ENCODE data around the gene TST. TPM values are rescaled to one million over a fixed set of nuclear protein-coding genes. Genes with fewer than 3 reads are reported as not detected.

The TST gene
- polyA plus RNA-seq, 3 donors: 40.9 to 55.9 (median 52.3) TPM

DNA sequence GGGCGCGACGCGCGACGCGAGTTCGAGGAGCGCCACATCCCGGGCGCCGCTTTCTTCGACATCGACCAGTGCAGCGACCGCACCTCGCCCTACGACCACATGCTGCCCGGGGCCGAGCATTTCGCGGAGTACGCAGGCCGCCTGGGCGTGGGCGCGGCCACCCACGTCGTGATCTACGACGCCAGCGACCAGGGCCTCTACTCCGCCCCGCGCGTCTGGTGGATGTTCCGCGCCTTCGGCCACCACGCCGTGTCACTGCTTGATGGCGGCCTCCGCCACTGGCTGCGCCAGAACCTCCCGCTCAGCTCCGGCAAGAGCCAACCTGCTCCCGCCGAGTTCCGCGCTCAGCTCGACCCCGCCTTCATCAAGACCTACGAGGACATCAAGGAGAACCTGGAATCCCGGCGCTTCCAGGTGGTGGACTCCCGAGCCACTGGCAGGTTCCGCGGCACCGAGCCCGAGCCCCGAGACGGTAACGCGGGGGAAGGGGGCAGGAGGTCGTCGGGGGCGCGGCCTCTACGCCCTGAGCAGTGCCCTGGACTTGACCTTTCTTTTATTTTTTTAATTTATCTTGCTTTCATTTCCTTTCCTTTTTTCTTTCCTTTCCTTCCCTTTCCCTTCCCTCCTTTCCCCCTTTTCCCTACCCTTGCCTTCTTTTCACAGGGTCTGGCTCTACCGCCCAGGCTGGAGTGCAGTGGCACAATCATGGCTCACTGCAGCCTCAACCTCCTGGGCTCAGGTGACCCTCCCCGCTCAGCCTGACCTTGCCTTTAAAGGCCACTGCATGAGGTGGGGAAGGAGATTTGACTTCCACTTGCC lies 5.3 kb upstream of the TST start:
- DNase-seq (ENCODE audit: extremely low read depth in 1 of 11, low read depth in 9 of 11, low spot score in 4 of 11): no peak

DNA sequence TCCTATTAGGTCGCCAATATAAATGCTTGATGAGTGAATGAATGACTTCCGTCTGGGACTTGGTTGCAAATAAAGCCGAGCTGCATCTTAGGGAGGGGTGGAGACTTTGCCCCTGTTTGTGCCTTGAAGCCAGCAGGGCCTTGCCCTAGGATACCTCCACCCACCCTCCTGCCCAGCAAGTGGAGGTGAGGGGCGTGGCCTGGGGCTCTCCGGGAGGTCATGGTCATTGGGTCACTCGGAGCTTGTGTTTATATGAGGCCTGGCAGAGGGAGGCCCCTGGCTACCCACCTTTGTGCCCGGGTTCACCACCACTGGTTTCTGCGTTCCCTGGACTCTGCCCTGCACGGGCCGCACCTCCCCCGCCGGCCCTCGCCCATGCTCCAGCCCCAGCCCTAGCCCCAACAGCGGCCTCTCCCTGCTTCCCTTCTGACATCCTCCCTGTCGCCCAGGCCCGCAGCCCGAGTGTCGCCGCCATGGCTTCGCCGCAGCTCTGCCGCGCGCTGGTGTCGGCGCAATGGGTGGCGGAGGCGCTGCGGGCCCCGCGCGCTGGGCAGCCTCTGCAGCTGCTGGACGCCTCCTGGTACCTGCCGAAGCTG lies 4.6 kb upstream of the TST start:
- no peak for DNase-seq (ENCODE audit: extremely low read depth in 1 of 11, low read depth in 9 of 11, low spot score in 4 of 11)

DNA sequence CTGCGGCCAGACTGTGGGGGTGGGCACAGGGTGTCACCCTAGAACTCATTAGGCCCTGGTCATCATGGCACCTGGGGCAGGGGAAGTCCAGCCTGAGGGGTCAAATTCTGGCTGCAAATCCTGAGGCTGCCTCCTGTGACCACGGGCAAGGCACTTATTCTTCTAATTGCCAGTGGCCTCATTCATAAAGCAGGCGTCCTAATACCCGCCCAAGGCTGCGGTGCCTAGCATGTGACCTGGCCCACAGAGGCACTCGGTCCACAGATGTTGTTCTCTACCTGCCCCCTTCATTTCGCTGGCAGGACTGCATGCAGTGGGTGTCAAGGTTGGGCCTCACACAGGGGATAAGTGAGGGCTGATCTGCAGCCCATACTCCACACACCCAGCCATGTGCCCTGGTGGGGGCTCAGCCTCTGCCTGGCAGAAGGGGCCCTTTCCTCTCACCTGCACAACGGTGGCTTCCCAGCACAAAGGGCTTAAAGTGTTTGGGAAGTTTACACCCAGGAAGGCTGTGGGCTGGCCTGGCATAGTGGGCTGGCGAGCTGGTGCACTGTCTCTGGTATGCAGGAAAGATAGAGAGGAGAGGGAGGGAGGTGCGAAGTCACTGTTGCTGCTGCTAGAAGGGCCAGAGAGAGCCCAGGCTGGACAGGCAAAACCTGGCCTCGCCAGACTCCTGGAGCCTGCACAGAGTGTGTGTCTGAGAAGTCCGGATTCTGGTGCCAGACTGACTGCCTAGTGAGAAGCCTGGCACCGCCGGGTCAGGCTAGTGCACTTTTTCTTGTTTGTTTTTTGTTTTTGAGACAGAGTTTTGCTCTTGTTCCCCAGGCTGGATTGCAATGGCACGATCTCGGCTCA lies 3.5 kb upstream of the TST start:
- DNase-seq (ENCODE audit: extremely low read depth in 1 of 11, low read depth in 9 of 11, low spot score in 4 of 11): no peak

DNA sequence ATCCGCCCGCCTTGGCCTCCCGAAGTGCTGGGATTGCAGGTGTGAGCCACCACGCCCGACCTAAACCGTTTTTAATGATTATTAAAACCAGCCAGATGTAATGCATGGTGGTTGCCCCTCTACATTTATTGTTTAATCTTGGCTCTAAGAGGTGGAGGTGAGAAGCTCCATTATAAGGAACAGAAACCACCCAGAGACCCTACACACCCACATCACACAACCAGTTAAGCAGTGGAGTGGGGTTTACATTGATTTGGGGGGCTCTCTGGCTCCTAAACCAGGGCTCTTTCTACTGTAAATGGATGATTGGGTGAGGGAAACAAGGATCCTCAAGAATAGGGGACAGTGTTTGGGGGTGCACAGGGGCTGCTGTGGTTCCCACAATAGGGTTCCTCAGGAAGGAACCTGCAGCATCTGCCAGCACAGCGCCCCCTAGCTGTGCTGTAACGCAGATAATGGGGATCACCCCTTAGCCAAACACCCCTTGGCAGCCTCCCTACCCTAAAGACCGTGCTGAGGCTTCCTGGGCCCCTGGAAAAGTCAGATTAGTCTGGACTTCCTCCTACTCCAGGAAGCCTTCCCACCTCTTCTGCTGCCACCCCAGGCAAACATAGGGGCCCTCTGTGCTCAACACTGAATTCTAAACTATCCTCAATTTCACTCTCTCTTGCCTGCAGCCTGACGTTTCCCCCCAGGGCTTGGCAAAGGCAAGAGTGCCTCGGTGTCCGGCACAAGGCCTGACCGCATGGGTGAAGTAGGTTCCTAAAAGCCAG lies 2.6 kb upstream of the TST start:
- DNase-seq (ENCODE audit: extremely low read depth in 1 of 11, low read depth in 9 of 11, low spot score in 4 of 11): no peak

DNA sequence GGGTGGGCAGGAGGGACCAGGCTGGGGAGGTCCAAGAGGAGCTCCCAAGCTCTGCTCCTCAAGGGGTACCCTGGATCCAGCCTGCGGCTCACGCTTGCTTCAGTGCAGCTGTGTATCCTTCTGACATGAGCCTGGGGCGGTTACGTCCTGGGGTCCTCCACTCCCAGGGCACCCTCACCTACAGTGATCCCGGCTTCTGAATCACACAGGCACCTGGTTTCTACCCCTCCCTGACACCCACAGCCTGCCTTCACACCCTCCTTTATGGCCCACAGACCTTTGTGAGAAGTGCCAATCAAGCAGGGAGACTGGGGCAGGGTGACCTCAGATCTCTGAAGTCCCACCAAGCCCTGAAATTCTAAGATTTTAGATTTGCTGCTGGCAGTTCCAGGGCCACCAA lies 1.8 kb upstream of the TST start:
- DNase-seq (ENCODE audit: extremely low read depth in 1 of 11, low read depth in 9 of 11, low spot score in 4 of 11): no peak

DNA sequence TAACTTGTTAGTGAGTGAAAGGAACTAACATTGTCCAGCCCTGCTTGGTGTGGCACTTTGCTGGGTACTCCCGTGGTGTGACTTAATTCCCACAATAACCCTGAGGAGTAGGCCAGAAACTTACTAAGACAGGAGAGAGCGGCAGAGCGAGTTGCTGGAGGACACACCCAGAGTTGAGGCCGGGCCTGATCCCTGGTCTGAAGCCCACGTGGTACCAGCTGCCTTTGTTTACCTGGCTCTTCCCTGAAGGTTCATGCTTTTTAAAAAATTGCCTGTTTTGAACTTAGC lies 889 bp upstream of the TST start:
- no peak for DNase-seq (ENCODE audit: extremely low read depth in 1 of 11, low read depth in 9 of 11, low spot score in 4 of 11)

DNA sequence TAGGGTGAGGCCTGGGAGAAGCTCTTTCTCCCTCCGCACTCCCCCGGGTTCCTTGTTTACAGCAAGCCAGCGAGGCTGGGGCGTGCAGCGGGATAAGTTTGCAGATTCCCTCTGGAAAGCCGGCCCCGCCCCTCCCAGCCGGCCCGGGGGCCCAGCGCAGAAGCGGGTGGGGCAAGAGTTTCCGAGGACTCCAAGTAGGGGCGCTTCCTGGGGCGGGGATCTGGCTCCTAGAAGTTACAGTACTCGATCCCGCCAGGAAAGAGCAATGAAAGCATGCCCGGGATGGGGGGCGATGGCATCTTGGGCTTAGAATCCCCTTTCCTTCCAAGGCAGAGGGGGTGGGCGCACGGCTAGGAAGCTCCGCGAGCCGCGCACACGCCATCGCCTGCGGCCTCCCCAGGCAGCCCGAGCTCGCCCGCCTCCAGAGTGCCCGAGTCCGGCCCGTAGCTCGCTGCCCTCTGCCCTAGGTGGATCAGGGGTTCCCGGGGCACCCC lies 385 bp downstream of the TST start:
- peak in 5 of 11 donors; percentile 42 to 57 (median 49) for DNase-seq (ENCODE audit: extremely low read depth in 1 of 11, low read depth in 9 of 11, low spot score in 4 of 11)

DNA sequence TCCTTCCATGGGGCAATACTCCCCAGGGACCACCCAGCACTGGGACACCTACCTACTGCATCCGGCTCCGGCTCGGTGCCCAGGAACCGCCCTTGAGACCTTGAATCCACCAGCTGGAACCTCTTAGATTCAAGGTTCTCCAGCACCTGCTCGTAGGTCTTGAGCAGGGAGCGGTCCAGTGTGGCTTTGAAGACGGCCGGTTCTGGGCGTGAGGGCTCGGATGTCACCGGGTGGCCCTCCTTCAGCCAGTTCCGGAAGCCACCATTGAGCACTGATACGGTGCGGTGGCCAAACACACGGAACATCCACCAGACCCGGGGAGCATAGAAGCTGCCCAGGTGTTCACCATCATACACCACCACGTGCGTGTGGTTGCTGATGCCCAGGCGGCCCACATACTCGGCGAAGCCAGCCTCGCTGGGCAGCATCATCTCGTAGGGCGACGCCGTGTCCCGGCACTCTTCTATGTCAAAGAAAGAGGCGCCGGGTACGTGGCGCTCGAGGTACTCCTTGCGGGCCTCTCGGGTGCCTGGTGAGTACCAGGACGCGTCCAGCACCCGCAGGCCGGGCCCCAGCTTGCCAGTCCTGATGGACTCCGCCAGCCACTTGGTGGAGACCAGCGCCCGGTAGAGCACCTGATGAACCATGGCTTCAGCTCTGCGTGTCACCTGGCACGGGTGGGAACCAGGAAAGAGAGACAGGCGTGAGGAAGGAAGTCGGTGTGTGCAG lies 997 bp downstream of the TST start:
- no peak for DNase-seq (ENCODE audit: extremely low read depth in 1 of 11, low read depth in 9 of 11, low spot score in 4 of 11)

DNA sequence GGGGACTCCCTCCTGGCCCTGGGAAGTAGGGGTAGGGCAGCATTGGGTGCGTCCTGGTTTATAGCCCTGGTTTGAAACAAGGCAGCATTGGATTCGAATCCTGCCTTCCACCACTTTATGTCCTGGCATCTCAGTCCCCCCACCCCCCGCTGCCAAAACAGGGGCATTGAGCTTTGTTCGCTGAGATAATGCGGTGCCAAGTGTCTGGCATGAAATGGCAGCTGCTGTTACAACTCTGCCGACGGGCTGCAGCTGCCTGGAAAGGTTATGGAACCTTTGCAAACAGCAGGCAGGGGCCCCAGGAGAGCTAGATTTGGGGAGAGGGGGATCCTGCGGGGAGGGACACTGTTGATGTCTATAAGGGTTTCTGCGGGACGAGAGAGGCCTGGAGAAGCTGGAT lies 1.9 kb downstream of the TST start:
- DNase-seq (ENCODE audit: extremely low read depth in 1 of 11, low read depth in 9 of 11, low spot score in 4 of 11): no peak

DNA sequence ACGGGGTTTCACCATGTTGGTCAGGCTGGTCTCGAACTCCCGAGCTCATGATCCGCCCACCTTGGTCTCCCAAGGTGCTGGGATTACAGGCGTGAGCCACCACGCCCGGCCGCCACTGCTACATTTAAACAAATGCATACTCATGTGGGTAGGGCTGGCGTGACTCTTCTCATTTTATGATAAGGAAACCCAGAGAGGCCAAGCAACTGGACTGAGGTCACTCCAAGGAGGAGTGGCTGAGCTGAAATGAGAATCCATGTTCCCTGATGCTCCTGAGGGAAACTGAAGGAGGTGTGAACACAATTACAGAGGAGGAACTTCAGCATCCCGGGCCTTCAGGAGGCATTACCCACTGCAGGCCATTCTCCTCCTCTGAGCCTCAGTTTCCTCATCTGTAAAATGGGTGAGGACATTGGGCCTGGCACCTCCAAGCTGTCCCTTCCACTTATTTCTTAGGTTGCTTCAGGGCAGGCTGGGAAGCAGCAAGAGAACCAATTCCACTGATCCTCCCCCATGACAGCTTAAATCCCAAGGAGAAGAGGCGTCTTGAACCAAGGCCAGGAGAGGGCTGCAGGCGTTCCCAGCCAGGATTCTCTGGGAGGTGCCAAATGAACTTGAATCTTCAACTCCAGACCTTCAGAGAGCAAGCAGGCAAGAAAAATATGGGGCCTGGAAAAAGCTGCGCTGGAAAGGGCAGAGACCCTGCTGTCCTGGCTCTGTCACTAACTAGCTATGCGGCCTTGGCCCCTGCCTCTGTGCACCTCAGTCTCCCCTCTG lies 2.9 kb downstream of the TST start:
- no peak for DNase-seq (ENCODE audit: extremely low read depth in 1 of 11, low read depth in 9 of 11, low spot score in 4 of 11)

DNA sequence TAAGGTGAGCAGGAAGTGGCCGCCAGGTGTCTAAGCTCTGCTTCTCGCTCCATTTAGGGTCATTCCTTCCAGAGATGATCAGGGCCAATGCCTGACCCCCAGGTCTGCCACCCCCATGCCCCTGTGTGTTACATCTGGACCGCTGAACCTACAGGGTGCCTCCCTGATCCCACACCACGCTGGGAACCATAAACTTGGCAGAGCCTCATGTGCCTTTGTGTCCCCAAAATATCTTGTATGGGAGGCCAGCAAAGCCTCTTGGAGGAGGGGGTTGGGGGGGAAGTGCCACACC lies 3.7 kb downstream of the TST start:
- DNase-seq (ENCODE audit: extremely low read depth in 1 of 11, low read depth in 9 of 11, low spot score in 4 of 11): no peak

DNA sequence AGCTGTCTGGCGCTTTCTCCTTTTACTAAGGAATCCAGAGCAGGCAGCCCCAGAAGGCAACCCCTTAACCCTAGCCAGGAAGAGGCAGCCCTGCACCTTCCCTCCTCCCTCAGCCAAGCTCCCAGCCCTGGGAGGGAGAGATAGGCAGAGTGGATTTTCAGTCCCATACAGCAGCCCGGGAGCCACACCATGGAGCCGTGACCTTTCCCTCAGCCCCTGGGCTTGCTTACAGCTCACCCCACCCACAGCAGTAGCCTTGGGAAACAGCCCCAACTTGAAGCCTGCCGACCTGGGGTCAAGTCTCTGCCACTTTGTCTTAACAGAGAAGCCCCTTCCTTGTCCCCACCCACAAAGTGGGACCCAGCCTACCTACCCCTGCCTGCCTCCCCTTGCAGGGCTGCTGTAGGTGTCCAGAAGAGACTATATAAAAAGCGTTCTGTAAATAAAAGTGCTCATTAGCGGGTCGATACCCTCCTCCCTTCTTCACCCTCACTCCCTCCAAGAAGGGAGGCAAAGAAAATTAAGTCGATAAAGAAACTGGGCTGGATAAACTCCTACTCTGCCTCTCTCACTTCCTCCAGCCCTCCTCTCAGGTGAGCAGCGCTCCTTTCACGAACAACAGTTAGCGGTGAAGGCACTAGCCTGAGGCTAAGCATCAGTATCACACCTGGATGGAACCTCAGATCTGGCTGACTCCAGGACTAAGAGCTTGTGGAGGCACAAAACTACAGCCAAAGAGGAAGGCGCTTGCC lies 4.2 kb downstream of the TST start:
- no peak for DNase-seq (ENCODE audit: extremely low read depth in 1 of 11, low read depth in 9 of 11, low spot score in 4 of 11)

DNA sequence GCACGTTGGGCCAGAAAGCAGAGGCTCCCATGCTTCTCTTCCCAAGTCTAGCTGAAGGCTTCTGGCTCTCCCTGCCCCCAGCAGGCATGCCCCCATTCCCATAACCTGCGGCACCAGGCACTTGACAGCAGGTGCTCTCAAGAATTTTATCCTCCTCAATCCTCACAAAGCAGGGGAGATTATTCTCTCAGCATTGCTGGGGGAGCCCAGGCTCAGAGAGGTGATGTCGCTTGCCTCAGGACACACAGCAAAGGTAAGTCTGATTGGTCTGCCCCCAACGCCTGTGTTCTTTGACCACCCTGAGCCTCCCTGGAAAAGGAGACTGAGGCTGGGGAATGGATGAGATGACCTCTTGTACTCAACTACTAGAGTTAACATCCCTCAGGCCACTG lies 4.8 kb downstream of the TST start:
- DNase-seq (ENCODE audit: extremely low read depth in 1 of 11, low read depth in 9 of 11, low spot score in 4 of 11): no peak

DNA sequence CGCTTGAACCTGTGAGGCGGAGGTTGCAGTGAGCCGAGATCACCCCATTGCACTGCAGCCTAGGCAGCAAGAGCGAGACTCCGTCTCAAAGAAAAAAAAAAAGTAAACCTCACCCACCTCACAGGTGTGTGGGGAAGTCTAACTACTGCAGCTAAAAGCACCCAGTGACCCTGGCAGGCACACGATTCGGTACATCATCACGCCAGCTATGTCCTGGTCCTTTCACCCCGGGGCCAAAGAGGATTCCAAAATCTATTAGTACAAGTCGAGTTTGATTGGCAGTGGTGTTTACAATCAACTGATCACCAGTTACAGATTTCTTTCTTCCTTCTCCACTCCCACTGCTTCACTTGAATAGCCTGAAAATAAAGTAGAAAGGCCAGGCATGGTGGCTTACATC lies 6.3 kb downstream of the TST start:
- DNase-seq (ENCODE audit: extremely low read depth in 1 of 11, low read depth in 9 of 11, low spot score in 4 of 11): no peak

DNA sequence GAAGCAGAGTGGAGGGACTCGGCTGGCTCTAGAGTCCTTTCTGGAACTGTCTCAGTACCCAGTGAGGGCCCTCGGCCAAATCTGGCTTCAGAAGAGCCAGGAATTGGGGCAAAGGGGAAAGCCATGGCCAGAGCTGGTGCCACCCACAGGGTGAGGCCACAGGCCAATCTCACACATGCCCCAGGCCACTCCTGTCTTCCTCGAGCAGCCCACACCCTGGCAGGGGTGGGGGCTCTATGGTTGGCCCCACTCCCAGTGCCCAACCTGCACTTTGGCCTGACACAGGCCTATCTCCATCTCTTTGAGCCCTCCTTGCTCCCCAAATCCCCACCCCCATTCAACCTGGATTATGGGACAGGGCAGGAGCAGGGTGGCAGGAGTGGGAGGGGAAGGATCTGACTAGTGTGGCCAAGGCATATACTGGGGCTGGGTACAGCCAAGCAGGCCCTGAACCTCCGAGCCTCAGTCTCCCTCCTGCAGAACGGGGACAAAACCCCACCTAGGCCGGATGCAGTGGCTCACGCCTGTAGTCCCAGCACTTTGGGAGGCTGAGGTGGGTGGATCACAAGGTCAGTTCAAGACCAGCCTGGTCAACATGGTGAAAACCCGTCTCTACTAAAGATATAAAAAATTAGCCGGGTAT lies 6.9 kb downstream of the TST start:
- no peak for DNase-seq (ENCODE audit: extremely low read depth in 1 of 11, low read depth in 9 of 11, low spot score in 4 of 11)

DNA sequence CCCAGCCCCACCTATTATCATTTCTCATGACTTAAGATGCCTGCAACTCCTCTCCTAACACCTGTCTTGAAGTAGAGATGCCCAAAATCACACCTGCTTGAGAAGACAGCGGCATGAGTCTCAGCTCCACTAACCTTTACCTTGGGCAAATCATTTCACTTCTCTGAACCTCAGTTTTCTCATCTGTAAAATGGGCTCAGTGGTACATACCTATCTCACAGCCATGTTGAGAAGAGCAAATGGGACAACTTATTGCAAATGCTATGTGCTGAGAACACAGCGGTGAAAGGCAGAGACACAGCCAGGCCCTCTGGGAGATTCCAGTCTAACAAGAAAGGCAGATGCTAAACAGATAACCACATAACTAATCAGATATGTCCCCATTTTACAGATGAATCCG lies 7.8 kb downstream of the TST start:
- DNase-seq (ENCODE audit: extremely low read depth in 1 of 11, low read depth in 9 of 11, low spot score in 4 of 11): no peak

DNA sequence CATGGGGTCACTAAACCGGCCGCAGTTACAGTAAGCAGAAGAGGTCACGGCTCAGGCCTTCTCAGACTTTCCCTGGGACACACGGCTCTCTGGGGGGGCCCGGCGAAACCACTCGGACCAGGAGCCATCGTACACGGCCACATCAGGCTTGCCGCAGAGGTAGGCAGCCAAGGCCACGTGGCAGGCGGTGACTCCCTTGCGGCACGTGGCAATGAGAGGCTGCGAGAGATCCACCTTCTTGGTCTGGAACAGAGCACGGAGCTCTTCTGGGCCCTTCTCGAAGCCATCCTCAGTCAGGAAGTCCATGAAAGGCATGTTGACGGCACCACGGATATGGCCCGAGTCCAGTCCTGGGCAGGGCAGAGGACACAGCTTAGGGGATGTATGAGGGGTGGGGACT lies 8.3 kb downstream of the TST start:
- no peak for DNase-seq (ENCODE audit: extremely low read depth in 1 of 11, low read depth in 9 of 11, low spot score in 4 of 11)
